Mesenteric fat pad (tissue), 1 donor: ENCODE results near the gene GALK1. TPM values are rescaled to one million over a fixed set of nuclear protein-coding genes. Genes with fewer than 3 reads are reported as not detected.
"Not testable (repeated sequence)": the region's sequence is repeated elsewhere in the genome, so short reads cannot be mapped to it uniquely, and the experiment has no call there.

Source experiments
- DNase-seq: peaks from one replicate; pipeline ENCODE4 v3.0.0-alpha.2; 2020; ENCODE audit warnings: low spot score
- total RNA-seq: library from RNA; stranded (reverse); fragmentation: NEBNext Ultra II Directional; extraction: Animal tissue kit (Norgen Biotek cat#: 25700); gene quantifications from one replicate; pipeline ENCODE4 v1.2.1, GENCODE V29; 2021
- donor health status: DM: yes; HTN: yes; CAD: no.

GALK1 gene
- total RNA-seq, 1 donor from 2014 or later, result 26.4 TPM

DNA sequence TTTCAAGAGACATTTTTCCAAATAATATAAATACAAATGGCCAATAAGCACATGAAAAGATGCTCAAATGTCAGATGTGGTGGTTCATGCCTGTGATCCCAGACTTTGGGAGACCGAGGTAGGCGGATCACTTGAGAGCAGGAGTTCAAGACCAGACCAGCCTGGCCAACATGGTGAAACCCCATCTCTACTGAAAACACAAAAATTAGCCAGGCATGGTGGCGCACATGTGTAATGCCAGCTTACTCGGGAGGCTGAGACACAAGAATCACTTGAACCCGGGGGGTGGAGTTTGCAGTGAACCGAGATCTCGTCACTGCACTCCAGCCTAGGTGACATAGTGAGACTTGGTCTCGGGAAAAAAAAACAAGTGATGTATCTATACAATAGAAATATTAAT, 2.9 kb upstream of the GALK1 start:
- peak; percentile 47 for DNase-seq

DNA sequence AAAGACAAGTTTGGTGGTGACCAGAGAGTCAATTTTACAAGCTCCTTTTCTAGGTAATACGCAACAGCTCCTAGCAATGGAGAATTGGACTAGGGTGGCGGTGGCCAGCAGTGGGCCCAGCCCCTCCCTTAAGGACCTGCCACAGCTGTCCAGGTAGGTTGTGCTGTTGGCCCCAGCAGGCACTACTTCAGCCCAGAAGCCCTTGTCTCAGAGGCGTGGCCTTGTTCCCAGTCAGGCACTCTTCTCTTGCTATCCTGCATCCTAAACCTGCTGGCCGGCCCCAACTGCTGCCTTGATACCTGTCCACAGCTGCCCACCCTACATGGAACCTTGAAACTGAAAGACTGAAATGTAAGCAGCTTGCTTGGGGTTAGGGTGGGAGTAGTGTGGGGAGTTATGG, 989 bp upstream of the GALK1 start:
- DNase-seq, result no peak

DNA sequence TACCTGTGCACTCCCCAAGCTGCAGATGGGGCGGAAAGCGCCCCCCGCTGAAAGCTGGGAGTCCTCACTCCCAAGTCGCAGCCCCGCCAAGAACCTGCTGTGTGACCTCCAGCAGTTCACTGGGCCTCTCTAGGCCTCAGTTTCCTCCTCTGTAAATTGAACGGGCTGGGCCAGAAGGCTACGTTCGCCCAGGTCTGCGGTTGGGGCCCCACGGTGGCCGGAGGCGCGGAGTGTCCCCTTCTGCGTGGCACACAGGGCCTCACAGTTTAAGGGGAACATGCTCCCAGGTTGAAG, 628 bp downstream of the GALK1 start:
- DNase-seq, result no peak

DNA sequence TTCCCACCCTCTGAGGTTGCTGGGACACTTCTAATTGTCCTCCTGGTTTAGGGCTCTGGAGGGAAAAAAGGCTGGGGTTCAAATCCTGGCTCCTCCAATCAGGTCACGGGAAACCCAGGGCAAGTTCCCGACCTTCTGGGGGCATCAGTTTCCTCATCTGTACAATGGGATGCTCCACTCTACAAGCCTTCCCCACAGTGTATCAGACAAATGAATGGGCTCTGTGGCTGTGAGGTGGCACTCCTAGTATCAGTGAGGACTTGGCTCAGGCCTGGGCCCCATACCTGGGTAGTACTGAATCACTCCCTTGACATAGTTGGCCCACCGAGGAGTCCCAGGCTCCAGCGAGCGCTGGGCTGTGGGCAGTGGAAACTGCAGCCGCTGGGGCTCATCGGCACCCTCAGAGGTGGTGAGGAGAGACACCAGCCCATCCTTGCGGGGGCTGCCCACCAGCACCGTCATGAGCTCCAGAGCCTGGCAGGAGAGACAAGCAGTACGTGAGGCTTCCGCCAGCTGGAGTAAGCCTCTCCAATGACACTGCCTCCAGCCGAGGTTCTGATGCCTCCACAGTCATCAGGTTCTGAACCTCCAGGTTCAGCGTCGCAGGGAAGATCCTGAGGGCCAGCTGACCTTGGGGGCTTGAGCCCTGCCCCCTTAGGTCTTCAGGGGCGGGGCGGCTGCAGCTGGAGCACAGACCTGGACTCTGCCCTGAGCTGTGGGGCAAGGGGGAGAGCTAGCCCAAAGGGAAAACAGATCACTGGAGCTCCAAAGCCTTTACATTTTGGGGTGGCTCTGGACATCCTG, 1.2 kb downstream of the GALK1 start:
- DNase-seq, result no peak

GRCh38 chr17:75763269-75763607, 1.8 kb downstream of the GALK1 start:
- no peak for DNase-seq

- DNase-seq, result no peak
Observed at GRCh38 chr17:75762513-75763268, 2.3 kb downstream of the GALK1 start.

- DNase-seq, result not testable (repeated sequence)
Observed at GRCh38 chr17:75759978-75760640, 4.9 kb downstream of the GALK1 start.

DNA sequence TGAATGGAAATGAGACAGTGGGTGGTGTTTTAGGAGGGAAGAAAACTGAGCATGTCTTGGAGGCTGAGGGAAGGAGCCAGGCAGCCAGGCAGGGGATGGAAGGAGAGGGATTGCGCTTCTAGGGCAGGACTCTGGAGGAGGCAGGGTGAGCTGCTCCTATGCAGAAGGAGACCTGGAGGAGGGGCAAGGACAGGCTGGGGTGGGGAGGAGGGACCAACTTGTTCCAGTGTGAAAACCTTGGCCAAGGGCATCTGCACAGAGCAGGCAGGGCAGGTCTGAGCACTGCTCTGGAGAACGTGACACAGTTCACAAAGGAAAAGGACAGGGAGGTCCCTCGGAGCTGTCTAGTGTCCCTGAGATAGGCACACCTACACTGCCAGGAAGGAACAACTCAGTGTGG, 5.5 kb downstream of the GALK1 start:
- DNase-seq, result no peak

DNA sequence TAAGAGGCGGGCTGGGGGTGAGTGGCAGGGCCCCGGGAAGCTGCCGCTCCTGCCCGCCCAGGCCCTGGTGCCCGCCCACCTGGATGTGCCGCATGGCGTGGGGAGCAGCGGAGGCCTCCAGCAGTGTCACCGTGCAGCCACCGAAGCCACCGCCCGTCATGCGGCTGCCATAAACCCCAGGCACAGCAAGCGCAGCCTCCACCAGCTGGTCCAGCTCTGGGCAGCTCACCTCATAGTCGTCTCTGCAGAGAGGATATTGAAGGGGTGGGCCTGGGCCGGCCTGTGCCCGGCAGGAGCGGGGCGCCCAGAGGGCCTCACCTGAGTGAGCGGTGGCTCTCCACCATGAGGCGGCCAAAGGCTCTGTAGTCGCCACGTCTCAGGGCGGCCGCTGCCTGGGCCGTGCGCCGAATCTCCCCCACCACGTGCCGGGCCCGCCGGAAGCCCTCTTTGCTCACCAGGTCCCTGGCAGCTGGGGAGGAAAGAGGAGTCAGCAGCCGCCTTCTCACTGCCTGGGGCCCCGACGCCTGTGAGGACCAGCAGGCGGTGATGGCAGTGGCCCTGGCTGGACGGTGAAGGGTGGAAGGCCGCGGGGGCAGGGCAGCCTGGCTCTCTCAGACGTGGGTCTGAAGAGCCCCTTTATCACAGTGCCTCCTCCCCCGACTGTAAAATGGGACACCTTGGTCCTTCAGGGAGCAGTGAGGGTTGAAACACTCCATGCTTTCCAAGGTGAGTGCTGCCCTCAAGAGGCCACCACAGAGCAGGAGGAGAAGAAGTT, 6.7 kb downstream of the GALK1 start:
- no peak for DNase-seq

- no peak for DNase-seq
Observed at GRCh38 chr17:75757086-75757681, 7.8 kb downstream of the GALK1 start.

GRCh38 chr17:75756451-75757085, 8.4 kb downstream of the GALK1 start:
- DNase-seq, result no peak

- DNase-seq, result no peak
Observed at GRCh38 chr17:75755990-75756389, 9.0 kb downstream of the GALK1 start.

DNA sequence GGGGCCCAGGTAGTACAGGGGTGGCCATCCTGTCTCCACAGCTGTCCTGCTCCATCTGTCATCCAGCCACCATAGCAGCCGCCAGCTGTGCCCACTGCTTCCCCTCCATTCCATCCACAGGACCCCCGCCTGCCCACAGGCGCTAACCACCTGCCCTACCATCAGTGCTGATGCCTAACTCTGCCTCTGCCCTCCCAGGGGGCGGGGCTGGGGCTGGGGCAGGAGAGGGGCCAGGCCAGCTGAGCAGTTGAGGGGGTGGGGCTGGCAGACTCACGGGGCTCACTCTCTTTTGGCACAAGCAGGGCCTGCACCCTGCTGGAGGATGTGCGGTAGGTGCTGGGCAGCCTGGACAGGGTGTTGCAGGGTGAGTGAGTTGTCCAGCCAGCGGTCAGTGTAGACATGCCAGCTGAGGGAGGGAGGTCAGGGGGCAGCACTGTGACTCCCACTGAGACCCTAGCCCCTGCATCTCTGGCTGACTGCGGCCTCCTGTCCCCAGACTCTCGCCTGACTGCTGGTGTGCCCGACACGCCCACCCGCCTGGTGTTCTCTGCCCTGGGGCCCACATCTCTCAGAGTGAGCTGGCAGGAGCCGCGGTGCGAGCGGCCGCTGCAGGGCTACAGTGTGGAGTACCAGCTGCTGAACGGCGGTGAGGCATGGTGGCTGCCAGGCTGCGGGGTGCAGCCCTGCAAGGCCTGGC, 9.6 kb downstream of the GALK1 start:
- no peak for DNase-seq

- DNase-seq, result no peak
Observed at GRCh38 chr17:75754378-75755204, 10.4 kb downstream of the GALK1 start.

DNA sequence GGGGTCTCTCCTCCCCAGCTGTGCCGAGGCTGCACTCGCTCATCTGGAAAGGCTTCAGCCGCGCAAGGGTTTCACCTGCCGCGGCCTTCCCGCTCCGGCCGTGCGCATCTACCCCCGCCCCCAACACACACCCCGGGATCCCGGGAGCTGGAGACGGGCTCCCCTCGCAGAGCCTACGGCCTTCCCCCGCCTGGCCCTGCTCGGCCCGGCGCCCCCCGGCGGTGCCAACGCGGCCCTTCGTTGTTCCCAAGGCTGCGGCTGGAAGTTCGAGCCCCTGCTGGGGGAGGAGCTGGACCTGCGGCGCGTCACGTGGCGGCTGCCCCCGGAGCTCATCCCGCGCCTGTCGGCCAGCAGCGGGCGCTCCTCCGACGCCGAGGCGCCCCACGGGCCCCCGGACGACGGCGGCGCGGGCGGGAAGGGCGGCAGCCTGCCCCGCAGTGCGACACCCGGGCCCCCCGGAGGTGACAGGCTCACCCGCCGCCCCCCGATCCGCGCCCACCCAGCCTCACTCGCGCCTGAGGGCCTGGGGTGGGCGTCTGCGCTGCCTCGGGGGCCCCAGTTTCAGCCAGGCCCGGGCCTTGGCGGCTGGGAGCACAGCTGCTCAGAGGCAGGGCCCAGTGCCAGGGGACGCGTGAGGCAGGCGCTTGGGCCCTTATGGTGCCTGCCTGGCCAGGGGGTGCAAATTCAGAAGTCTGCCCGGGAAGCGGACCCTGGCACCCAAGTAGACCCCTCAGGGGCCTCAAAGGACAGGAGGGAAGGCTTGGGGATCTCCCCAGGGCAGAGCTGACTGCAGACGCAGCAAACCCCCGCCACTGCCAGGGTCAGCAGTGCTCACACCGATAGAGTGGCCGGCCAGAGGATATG, 11.2 kb downstream of the GALK1 start:
- DNase-seq, result no peak

GRCh38 chr17:75752802-75753513, 12.0 kb downstream of the GALK1 start:
- DNase-seq, result no peak

DNA sequence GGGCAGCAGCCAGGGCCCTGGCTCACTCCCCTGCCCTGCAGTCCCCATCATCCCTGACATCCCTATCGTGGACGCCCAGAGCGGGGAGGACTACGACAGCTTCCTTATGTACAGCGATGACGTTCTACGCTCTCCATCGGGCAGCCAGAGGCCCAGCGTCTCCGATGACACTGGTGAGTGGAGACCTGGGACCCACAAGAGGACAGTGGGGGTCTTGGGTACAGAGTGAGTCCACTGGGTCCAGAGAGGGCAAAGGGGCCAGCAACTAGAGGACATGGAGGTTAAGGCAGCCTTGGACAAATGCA, 12.6 kb downstream of the GALK1 start:
- DNase-seq, result no peak
